Right ventricle myocardium superior (tissue), 1 donor: ENCODE measurements around the gene FRMD8. TPM values are rescaled to one million over a fixed set of nuclear protein-coding genes. Genes with fewer than 3 reads are reported as not detected.
"Not testable (repeated sequence)": the region's sequence is repeated elsewhere in the genome, so short reads cannot be mapped to it uniquely, and the experiment has no call there.

Source experiments
- ATAC-seq: fragments of 200-7000 bp; cut with Tn5 transposase; one replicate; pipeline ENCODE4 v1.9.1; 2020; ENCODE audit warnings: mild to moderate bottlenecking; ENCODE audit not compliant: poor library complexity
- DNase-seq: peaks from one replicate; pipeline ENCODE4 v3.0.0-alpha.2; 2020
- intact Hi-C: fragments of 100-400 bp; cut with DNase I; formaldehyde crosslinking; loops from one replicate; pipeline ENCODE4 v1.11.2; 2022
- total RNA-seq: library from RNA; stranded (reverse); fragmentation: NEBNext Ultra II Directional; extraction: Animal tissue kit (Norgen Biotek cat#: 25700); gene quantifications from one replicate; pipeline ENCODE4 v1.2.1, GENCODE V29; 2021
- donor health status: DM: no; HTN: yes; CAD: no; lungs with severe emphysema.

Gene FRMD8
- total RNA-seq, 1 donor from 2014 or later, result 8.6 TPM

- ATAC-seq (peak; percentile 48), DNase-seq (no peak)
- intact Hi-C loops, result no loop called here
These were observed 17.2 kb downstream of the FRMD8 start for GRCh38 chr11:65403607-65404121.

- intact Hi-C loops, result no loop called here
- ATAC-seq (peak; percentile 12), DNase-seq (no peak)
These were observed 17.8 kb downstream of the FRMD8 start for GRCh38 chr11:65404210-65404609.

- DNase-seq (no peak), ATAC-seq (peak; percentile 16)
- intact Hi-C loops, result no loop called here
These were observed 18.4 kb downstream of the FRMD8 start for GRCh38 chr11:65404638-65405339.

- intact Hi-C loops, result no loop called here
- ATAC-seq, result no peak
- DNase-seq, result peak; percentile 37
These were observed 24.7 kb downstream of the FRMD8 start for GRCh38 chr11:65410936-65411680.

- DNase-seq (peak; percentile 7), ATAC-seq (no peak)
- intact Hi-C loops, result no loop called here
These were observed 25.2 kb downstream of the FRMD8 start for GRCh38 chr11:65411681-65412070.

- intact Hi-C loops, result no loop called here
- DNase-seq (peak; percentile 49), ATAC-seq (no peak)
These were observed 26.0 kb downstream of the FRMD8 start for GRCh38 chr11:65412271-65413076.

GRCh38 chr11:65413077-65413664 lies 26.7 kb downstream of the FRMD8 start:
- ATAC-seq, intact Hi-C loops: not testable (repeated sequence)
- peak; percentile 39 for DNase-seq

GRCh38 chr11:65414776-65415498 lies 28.5 kb downstream of the FRMD8 start:
- DNase-seq (peak; percentile 34), ATAC-seq (no peak)
- intact Hi-C loops, result loop anchor here (5.0 kb wide), 1 partner anchor 33 kb away; the partner anchor contains the start of gene SLC25A45

- ATAC-seq (no peak), DNase-seq (peak; percentile 39)
- intact Hi-C loops, result loop anchor here (2.0 to 5.0 kb wide), 2 partner anchors 33 to 95 kb away; partner anchors contain the start of gene SLC25A45
These were observed 29.3 kb downstream of the FRMD8 start for GRCh38 chr11:65415499-65416340.

- peak; percentile 96 for DNase-seq
- peak; percentile 45 for ATAC-seq
- intact Hi-C loops, result loop anchor here (2.0 to 5.0 kb wide), 2 partner anchors 34 to 94 kb away; partner anchors contain the start of gene SLC25A45
These were observed 29.9 kb downstream of the FRMD8 start for GRCh38 chr11:65416341-65416824.

GRCh38 chr11:65416841-65417701 lies 30.6 kb downstream of the FRMD8 start:
- DNase-seq (peak; percentile 68), ATAC-seq (no peak)
- intact Hi-C loops, result loop anchor here (2.0 to 5.0 kb wide), 2 partner anchors 35 to 94 kb away; partner anchors contain the start of gene SLC25A45

GRCh38 chr11:65417702-65418430 lies 31.4 kb downstream of the FRMD8 start:
- peak; percentile 13 for ATAC-seq
- peak; percentile 69 for DNase-seq
- intact Hi-C loops, result loop anchor here (2.0 to 5.0 kb wide), 3 partner anchors 36 to 93 kb away; partner anchors contain the start of gene SLC25A45

GRCh38 chr11:65418431-65418680 lies 31.9 kb downstream of the FRMD8 start:
- DNase-seq (peak; percentile 84), ATAC-seq (no peak)
- intact Hi-C loops, result loop anchor here (2.0 to 5.0 kb wide), 2 partner anchors 36 to 78 kb away; partner anchors contain the start of gene SLC25A45

GRCh38 chr11:65418681-65419459 lies 32.4 kb downstream of the FRMD8 start:
- intact Hi-C loops, result loop anchor here (2.0 to 5.0 kb wide), 2 partner anchors 37 to 78 kb away; partner anchors contain the start of gene SLC25A45
- DNase-seq (peak; percentile 99), ATAC-seq (peak; percentile 44)

- ATAC-seq (no peak), DNase-seq (peak; percentile 53)
- intact Hi-C loops, result loop anchor here (2.0 to 5.0 kb wide), 2 partner anchors 37 to 77 kb away; partner anchors contain the start of gene SLC25A45
These were observed 33.0 kb downstream of the FRMD8 start for GRCh38 chr11:65419460-65419771.
